HepG2 (cell line): Measurements from ENCODE around the gene CRNKL1. TPM values are rescaled to one million over a fixed set of nuclear protein-coding genes. Genes with fewer than 3 reads are reported as not detected.
A peak's percentile ranks its signal among the peaks of the same experiment; 100 is the strongest.

ENCODE experiments used
- AGO1 ChIP-seq: fragments of 200-400 bp; formaldehyde crosslinking; IDR thresholded peaks from 2 replicates; pipeline ENCODE4 v1.6.1; 2017; ENCODE audit warnings: mild to moderate bottlenecking, low read depth, low read length, moderate library complexity; ENCODE audit not compliant: poor library complexity, severe bottlenecking
- BRF2 ChIP-seq: sonication (generic); formaldehyde crosslinking; IDR thresholded peaks from 2 replicates; pipeline ENCODE4 v1.8.1; 2022; ENCODE audit warnings: mild to moderate bottlenecking, missing genetic modification reagents
- CBX5 ChIP-seq: sonication (generic); formaldehyde crosslinking; IDR thresholded peaks from 2 replicates; pipeline ENCODE4 v1.4.0; 2020; ENCODE audit warnings: missing genetic modification reagents, borderline replicate concordance
- DDIT3 ChIP-seq: sonication (generic); formaldehyde crosslinking; IDR thresholded peaks from 2 replicates; pipeline ENCODE4 v1.4.0; 2020; ENCODE audit warnings: mild to moderate bottlenecking, missing genetic modification reagents
- FOSL2 ChIP-seq: sonication (generic); formaldehyde crosslinking; IDR thresholded peaks from 2 replicates; pipeline ENCODE4 v1.4.0; 2020; ENCODE audit warnings: missing genetic modification reagents
- FOXK1 ChIP-seq: sonication (generic); formaldehyde crosslinking; IDR thresholded peaks from 2 replicates; pipeline ENCODE4 v1.4.0; 2020; ENCODE audit warnings: low read depth, missing genetic modification reagents, borderline replicate concordance
- GATA4 ChIP-seq: sonication (generic); IDR thresholded peaks from 2 replicates; pipeline ENCODE4 v1.6.1; 2016; ENCODE audit warnings: antibody characterized with exemption, low read depth, borderline replicate concordance
- HMGA1 ChIP-seq: sonication (generic); formaldehyde crosslinking; conservative IDR thresholded peaks from 2 replicates; pipeline ENCODE4 v1.4.0; 2020; ENCODE audit warnings: missing genetic modification reagents
- KDM5B ChIP-seq: sonication (generic); formaldehyde crosslinking; IDR thresholded peaks from 2 replicates; pipeline ENCODE4 v1.4.0; 2020; ENCODE audit warnings: missing genetic modification reagents, mild to moderate bottlenecking, borderline replicate concordance
- KLF6 ChIP-seq: IDR thresholded peaks from 2 replicates; pipeline ENCODE4 v1.8.0; 2016; ENCODE audit warnings: missing biosample characterization, missing genetic modification reagents
- MTA3 ChIP-seq: sonication (generic); formaldehyde crosslinking; IDR thresholded peaks from 2 replicates; pipeline ENCODE4 v1.4.0; 2020; ENCODE audit warnings: missing genetic modification reagents
- PLSCR1 ChIP-seq: sonication (generic); formaldehyde crosslinking; IDR thresholded peaks from 2 replicates; pipeline ENCODE4 v1.5.0; 2020; ENCODE audit warnings: missing genetic modification reagents, mild to moderate bottlenecking, borderline replicate concordance
- SAP130 ChIP-seq: IDR thresholded peaks from 2 replicates; pipeline ENCODE4 v1.6.1; 2016; ENCODE audit warnings: low read depth
- SMARCE1 ChIP-seq: fragments of 450-650 bp; IDR thresholded peaks from 2 replicates; pipeline ENCODE4 v1.6.1; 2017; ENCODE audit warnings: borderline replicate concordance
- SPEN ChIP-seq: sonication (generic); formaldehyde crosslinking; IDR thresholded peaks from 2 replicates; pipeline ENCODE4 v1.5.1; 2020; ENCODE audit warnings: low read depth, mild to moderate bottlenecking, missing genetic modification reagents
- STAT5B ChIP-seq: sonication (generic); formaldehyde crosslinking; IDR thresholded peaks from 2 replicates; pipeline ENCODE4 v1.4.0; 2020; ENCODE audit warnings: missing genetic modification reagents
- ZBTB14 ChIP-seq: sonication (generic); formaldehyde crosslinking; IDR thresholded peaks from 2 replicates; pipeline ENCODE4 v1.4.0; 2020; ENCODE audit warnings: missing genetic modification reagents
- ZFP62 ChIP-seq: sonication (generic); formaldehyde crosslinking; IDR thresholded peaks from 2 replicates; pipeline ENCODE4 v1.4.0; 2020; ENCODE audit warnings: missing genetic modification reagents
- ZNF101 ChIP-seq: sonication (generic); formaldehyde crosslinking; IDR thresholded peaks from 2 replicates; pipeline ENCODE4 v1.4.0; 2020; ENCODE audit warnings: mild to moderate bottlenecking, low read depth, missing genetic modification reagents, borderline replicate concordance
- ZNF441 ChIP-seq: sonication (generic); formaldehyde crosslinking; IDR thresholded peaks from 2 replicates; pipeline ENCODE4 v1.7.0; 2021; ENCODE audit warnings: missing genetic modification reagents, borderline replicate concordance
- polyA plus RNA-seq, 8 experiments: library from polyadenylated mRNA; depleted of rRNA in 3 of 8; stranded (reverse) in 7 of 8; unstranded in 1 of 8; fragments of >200 nt; fragmentation: Illumina TruSeq in 4 of 8; extraction: Trizol in 4 of 8; gene quantifications; 2 replicates each; pipeline versions ENCODE4 v1.2.1 to v1.2.3, GENCODE V29; 2011 to 2016; ENCODE audit warnings: low read depth in 4 of 8, missing spikeins in 1 of 8, mixed read lengths in 1 of 8; ENCODE audit not compliant: insufficient read depth in 1 of 8
- total RNA-seq, 5 experiments: library from RNA; depleted of rRNA; stranded (reverse); fragments of >200 nt; fragmentation: Illumina TruSeq; extraction: Trizol; gene quantifications; 2 replicates each; pipeline ENCODE4 v1.2.3, GENCODE V29; 2016; ENCODE audit warnings: low read depth in 1 of 5
- TF ChIP-seq, protein P1 (sequence below): sonication (generic); formaldehyde crosslinking; IDR thresholded peaks from 2 replicates; pipeline ENCODE4 v1.5.0; 2020; ENCODE audit warnings: mild to moderate bottlenecking, missing genetic modification reagents
- TF ChIP-seq, protein P2 (sequence below): sonication (generic); formaldehyde crosslinking; IDR thresholded peaks from 2 replicates; pipeline ENCODE4 v1.5.0; 2020; ENCODE audit warnings: mild to moderate bottlenecking, missing genetic modification reagents

Gene CRNKL1
- total and polyA plus RNA-seq, 2 of the 13 experiments (the other 11 are each of a cell fraction or from before 2014, with no cell fraction given), result 12.3 to 64.5 TPM

DNA sequence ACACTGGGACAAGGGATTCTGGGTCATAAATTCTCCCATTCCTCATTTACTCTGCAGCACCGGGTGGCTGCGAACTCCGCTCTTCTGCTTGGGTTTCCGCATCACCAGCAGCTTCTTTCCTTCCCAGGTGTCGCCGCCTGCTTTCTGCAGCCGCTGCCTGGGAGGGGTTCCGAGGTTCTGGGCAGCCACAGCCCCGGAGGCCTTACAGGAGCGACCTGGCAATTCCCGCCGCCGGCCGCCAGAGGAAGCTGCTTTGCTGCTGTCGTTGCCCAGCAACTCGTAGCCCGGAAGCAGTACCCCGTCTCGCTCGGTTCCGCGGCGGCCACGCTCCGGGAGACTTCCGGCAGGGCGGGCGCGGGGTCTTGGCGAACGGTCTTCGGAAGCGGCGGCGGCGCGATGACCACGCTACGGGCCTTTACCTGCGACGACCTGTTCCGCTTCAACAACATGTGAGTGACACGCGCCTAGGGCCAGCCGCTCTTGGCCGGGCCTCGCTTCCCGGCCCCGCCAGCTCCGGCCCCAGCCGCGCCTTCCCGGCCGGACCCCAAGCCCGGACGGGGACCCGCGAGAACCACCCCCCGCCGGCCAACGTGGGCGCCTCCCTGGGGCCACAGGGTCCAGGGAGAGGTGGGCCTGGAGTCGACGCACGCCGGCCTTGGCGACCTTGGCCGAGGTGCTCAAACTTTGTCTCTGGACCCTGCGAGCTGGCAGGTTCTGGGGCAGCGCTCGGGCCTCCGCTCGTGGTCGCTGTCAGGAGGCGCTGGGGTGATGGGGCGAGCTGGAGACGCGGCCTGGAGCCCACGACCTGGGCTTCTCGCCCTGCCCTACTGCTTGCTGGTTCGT is 35.0 kb downstream of the CRNKL1 start, which contains the start of gene NAA20 (continued):
- TF ChIP-seq HMGA1 (CRISPR knock-in tag) (no peak), SPEN (CRISPR knock-in tag) (peak; percentile 98), GATA4 (0 out of 2 replicates have a peak, but pooled peaks have one; percentile 48), SMARCE1 (no peak), DDIT3 (no peak), ZFP62 (CRISPR knock-in tag) (no peak), SAP130 (CRISPR knock-in tag) (peak; percentile 98), MTA3 (CRISPR knock-in tag) (no peak), PLSCR1 (CRISPR knock-in tag) (no peak; the same call in 1 of the 2 replicates), KDM5B (peak; percentile 100), AGO1 (peak; percentile 67), FOSL2 (no peak; the same call in 1 of the 2 replicates), ZNF101 (CRISPR knock-in tag) (peak; percentile 96), CBX5 (CRISPR knock-in tag) (peak; percentile 97), STAT5B (CRISPR knock-in tag) (0 out of 2 replicates have a peak, but pooled peaks have one; percentile 19), BRF2 (CRISPR knock-in tag) (peak; percentile 99), ZNF441 (CRISPR knock-in tag) (peak; percentile 95), KLF6 (CRISPR knock-in tag) (peak; percentile 91; the same call in 1 of the 2 replicates), ZBTB14 (CRISPR knock-in tag) (peak; percentile 39; the same call in 1 of the 2 replicates), FOXK1 (CRISPR knock-in tag) (peak; percentile 95)
- TF ChIP-seq, protein P1, sequence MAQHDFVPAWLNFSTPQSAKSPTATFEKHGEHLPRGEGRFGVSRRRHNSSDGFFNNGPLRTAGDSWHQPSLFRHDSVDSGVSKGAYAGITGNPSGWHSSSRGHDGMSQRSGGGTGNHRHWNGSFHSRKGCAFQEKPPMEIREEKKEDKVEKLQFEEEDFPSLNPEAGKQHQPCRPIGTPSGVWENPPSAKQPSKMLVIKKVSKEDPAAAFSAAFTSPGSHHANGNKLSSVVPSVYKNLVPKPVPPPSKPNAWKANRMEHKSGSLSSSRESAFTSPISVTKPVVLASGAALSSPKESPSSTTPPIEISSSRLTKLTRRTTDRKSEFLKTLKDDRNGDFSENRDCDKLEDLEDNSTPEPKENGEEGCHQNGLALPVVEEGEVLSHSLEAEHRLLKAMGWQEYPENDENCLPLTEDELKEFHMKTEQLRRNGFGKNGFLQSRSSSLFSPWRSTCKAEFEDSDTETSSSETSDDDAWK, result no peak
- TF ChIP-seq, protein P2, sequence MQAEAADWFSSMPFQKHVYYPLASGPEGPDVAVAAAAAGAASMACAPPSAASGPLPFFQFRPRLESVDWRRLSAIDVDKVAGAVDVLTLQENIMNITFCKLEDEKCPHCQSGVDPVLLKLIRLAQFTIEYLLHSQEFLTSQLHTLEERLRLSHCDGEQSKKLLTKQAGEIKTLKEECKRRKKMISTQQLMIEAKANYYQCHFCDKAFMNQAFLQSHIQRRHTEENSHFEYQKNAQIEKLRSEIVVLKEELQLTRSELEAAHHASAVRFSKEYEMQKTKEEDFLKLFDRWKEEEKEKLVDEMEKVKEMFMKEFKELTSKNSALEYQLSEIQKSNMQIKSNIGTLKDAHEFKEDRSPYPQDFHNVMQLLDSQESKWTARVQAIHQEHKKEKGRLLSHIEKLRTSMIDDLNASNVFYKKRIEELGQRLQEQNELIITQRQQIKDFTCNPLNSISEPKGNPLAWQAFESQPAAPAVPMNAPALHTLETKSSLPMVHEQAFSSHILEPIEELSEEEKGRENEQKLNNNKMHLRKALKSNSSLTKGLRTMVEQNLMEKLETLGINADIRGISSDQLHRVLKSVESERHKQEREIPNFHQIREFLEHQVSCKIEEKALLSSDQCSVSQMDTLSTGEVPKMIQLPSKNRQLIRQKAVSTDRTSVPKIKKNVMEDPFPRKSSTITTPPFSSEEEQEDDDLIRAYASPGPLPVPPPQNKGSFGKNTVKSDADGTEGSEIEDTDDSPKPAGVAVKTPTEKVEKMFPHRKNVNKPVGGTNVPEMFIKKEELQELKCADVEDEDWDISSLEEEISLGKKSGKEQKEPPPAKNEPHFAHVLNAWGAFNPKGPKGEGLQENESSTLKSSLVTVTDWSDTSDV (CRISPR knock-in tag), result no peak
